Measurements from ENCODE around the gene SUPT5H.

SUPT5H gene

GRCh38 chr19:39496063-39496462 lies 50.7 kb downstream of the SUPT5H start:
- no peak for DNase-seq (ENCODE audit: low read depth in 2 of 2)

DNA sequence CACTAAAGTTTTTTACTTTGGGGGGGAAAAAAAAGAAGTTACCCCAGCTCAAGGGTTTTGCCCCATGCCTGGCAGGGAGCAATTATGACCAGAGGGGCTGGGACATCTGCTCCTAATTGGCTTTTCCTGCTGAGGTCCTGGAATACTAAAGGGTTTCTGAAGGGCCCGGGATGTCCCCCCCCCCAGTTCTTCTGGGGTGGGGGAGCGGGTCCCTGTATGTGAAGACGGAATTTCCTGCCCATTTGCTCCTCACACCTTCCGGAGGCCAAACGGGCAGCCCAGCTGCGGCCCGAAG lies 52.3 kb downstream of the SUPT5H start:
- DNase-seq (ENCODE audit: low read depth in 2 of 2) = no peak

DNA sequence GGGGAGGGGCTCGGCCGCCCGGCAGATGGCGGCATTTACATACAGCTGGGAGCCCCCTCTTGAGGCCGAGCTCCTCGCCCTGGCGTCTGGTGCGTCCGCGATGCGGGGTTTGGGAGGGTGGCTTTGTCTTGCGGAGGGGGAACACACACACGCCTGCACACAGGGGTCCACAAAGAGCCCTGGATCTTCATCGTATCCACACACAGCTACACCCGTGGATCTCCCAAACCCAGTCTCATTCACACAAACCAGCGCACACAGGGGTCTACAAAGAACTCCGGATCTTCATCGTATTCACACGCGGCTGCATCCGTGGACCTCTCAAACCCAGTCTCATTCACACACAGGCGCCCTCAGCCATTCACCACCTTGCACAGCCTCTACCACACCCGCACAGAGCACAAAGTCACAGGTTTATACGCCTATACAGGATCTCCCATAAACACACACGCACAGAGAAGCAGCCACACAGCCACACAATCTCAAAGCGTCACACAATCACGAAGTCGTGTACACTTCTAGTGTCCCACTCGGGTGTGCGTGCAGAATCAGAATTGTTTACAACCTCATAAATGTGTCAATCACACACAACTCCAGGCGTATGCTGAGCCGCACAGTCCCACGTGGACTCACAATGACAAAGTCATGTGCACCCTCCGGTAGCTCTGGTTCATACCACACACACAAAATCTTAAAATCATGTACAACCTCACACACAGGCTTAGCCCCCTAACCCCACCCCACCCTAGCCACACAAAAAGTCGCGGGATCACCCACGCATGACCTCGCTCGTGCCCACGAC lies 52.8 kb downstream of the SUPT5H start:
- no peak for DNase-seq (ENCODE audit: low read depth in 2 of 2)

DNA sequence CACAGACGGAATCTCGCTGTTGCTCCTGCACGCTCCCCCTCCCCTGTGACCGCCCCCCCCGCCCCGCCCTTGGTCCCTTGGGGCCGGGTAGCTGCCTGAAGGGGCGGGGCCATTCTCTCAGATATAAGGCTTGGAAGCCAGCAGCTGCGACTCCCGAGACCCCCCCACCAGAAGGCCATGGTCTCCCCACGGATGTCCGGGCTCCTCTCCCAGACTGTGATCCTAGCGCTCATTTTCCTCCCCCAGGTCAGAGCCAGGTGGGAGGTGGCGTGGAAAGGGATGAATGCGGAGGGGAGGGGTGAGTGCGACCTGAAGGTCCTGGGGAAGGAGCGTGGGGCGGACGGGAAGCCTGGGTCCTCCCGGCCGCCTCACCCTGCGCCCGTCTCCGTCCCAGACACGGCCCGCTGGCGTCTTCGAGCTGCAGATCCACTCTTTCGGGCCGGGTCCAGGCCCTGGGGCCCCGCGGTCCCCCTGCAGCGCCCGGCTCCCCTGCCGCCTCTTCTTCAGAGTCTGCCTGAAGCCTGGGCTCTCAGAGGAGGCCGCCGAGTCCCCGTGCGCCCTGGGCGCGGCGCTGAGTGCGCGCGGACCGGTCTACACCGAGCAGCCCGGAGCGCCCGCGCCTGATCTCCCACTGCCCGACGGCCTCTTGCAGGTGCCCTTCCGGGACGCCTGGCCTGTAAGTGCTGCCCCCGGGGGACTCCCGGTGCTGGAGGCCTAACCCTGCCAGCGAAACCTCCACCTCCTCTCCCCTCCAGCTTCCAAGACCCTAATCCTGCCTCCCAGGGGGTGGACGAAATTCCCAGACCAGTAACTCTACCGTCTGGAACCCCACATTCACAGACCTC lies 53.6 kb downstream of the SUPT5H start, which contains the start of gene DLL3:
TSS of gene DLL3 (plus strand) at position 150 of the 845 bp plus-strand sequence. CDS start at position 178, 28 bp downstream.
- no peak for DNase-seq (ENCODE audit: low read depth in 2 of 2)

- no peak for DNase-seq (ENCODE audit: low read depth in 2 of 2)
Measured at GRCh38 chr19:39499932-39500331, 54.5 kb downstream of the SUPT5H start.

GRCh38 chr19:39500543-39500942 lies 55.2 kb downstream of the SUPT5H start:
- no peak for DNase-seq (ENCODE audit: low read depth in 2 of 2)

DNA sequence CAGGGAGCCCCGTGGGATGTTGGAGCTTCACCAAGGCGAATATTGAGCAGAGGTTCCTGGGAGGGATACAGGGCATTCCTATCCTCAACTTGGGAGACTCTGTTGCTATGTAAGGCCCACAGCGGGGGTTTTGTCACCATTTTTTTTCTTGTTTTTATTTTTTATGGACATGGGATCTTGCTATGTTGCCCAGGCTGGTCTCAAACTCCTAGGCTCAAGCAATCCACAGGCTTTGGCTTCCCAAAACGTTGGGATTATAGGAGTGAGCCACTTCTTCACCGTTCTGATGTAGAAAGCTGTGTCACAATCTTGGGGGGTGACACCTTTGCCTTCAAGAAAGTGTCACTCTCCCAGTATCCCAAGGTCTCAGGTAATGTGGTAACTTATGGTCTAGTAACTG lies 56.0 kb downstream of the SUPT5H start:
- DNase-seq (ENCODE audit: low read depth in 2 of 2) = no peak

DNA sequence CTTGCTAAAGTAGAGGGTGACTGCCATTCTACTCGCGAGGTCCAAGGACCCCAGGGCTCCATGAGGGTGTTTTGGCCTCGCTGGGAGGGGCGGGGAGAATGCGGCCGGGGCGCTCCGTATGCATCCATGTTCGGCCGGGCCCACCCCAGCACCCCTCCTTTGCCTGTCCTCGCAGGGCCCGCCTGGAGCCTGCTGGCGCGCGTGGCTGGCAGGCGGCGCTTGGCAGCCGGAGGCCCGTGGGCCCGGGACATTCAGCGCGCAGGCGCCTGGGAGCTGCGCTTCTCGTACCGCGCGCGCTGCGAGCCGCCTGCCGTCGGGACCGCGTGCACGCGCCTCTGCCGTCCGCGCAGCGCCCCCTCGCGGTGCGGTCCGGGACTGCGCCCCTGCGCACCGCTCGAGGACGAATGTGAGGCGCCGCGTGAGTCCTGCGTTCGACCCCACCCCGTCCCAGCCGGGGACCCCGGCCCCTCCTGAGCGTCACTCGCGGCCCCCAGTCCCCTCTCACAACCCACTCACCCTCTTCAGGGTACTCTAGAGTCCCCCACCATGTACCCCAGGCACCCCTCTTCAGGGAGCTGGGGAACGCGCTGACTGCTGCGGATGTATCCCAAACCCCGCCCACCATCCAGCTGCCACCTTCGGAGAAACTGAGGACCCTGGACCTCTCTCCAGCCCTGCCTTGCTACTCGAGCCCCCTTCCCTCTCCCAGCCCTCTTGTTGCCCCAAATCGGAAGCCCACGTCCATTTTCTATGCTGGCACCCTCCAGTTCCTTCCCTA lies 57.4 kb downstream of the SUPT5H start:
- DNase-seq (ENCODE audit: low read depth in 2 of 2) = peak; percentile 32

GRCh38 chr19:39506598-39506943 lies 61.2 kb downstream of the SUPT5H start:
- no peak for DNase-seq (ENCODE audit: low read depth in 2 of 2)

DNA sequence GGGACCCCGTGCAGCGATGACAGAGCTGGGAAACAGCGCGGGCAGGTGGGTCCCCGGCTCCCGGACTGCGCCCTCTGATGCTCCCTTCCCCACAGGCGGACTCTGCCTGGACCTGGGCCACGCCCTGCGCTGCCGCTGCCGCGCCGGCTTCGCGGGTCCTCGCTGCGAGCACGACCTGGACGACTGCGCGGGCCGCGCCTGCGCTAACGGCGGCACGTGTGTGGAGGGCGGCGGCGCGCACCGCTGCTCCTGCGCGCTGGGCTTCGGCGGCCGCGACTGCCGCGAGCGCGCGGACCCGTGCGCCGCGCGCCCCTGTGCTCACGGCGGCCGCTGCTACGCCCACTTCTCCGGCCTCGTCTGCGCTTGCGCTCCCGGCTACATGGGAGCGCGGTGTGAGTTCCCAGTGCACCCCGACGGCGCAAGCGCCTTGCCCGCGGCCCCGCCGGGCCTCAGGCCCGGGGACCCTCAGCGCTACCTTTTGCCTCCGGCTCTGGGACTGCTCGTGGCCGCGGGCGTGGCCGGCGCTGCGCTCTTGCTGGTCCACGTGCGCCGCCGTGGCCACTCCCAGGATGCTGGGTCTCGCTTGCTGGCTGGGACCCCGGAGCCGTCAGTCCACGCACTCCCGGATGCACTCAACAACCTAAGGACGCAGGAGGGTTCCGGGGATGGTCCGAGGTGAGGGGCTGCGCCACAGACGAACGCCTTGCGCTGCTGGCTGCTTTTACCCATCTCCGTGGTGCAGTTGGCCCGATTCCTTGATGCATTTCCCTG lies 61.7 kb downstream of the SUPT5H start:
- peak; percentile 35 to 36 for DNase-seq (ENCODE audit: low read depth in 2 of 2)

DNA sequence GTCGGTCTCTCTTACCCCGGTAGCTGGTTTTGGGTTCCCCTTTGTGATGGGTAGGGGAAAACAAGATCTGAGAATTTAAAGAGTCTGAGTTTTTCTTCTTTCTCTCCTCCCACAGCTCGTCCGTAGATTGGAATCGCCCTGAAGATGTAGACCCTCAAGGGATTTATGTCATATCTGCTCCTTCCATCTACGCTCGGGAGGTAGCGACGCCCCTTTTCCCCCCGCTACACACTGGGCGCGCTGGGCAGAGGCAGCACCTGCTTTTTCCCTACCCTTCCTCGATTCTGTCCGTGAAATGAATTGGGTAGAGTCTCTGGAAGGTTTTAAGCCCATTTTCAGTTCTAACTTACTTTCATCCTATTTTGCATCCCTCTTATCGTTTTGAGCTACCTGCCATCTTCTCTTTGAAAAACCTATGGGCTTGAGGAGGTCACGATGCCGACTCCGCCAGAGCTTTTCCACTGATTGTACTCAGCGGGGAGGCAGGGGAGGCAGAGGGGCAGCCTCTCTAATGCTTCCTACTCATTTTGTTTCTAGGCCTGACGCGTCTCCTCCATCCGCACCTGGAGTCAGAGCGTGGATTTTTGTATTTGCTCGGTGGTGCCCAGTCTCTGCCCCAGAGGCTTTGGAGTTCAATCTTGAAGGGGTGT lies 62.5 kb downstream of the SUPT5H start:
- DNase-seq (ENCODE audit: low read depth in 2 of 2) = no peak

- DNase-seq (ENCODE audit: low read depth in 2 of 2) = no peak
Measured at GRCh38 chr19:39508629-39509028, 63.2 kb downstream of the SUPT5H start.

GRCh38 chr19:39509233-39509632 lies 63.9 kb downstream of the SUPT5H start:
- DNase-seq (ENCODE audit: low read depth in 2 of 2) = no peak

DNA sequence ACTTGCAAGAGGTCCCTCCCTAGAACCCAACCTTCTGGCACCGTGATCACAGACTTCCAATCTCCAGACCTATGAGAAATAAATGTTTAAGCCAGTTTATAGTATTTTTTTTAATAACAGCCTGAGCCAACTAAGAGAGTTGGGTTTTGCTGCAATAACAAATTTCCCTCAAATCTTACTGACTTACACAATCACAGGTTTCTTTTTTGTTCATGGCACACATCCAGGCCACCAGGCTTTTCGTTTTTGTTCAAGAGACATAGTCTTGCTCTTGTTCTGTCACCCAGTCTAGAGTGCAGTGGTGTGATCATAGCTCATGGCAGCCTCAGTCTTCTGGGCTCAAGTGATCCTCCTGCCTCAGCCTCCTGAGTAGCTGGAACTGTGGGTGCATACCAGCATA lies 67.6 kb downstream of the SUPT5H start:
- no peak for DNase-seq (ENCODE audit: low read depth in 2 of 2)

GRCh38 chr19:39514840-39515550 lies 69.6 kb downstream of the SUPT5H start, which contains the start of gene SELENOV:
Gene SELENOV (plus strand): TSS chr19:39515139. CDS start chr19:39515213, 74 bp downstream.
- DNase-seq (ENCODE audit: low read depth in 2 of 2) = no peak

DNA sequence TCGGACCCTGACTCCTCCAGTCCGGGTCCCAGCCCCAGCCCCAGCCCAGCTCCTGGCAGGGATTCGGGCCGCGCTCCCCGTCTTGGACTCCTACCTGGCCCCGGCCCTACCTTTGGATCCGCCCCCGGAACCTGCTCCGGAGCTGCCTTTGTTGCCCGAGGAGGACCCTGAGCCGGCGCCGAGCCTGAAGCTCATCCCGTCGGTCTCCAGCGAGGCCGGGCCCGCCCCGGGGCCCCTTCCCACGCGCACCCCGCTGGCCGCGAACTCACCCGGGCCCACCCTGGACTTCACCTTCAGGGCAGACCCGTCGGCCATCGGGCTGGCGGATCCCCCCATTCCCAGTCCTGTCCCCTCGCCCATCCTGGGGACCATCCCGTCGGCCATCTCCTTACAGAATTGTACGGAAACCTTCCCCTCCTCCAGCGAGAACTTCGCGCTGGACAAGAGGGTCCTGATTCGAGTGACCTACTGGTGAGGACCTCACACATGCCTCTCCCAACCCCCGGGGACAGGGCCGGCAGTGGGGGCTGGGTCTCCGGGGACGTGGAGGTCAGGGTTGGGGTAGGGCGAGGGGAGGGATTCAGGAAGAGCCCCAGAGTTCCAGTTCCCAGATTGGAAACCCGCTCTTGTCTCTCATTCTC lies 70.3 kb downstream of the SUPT5H start:
- DNase-seq (ENCODE audit: low read depth in 2 of 2) = no peak

- DNase-seq (ENCODE audit: low read depth in 2 of 2) = no peak
Measured at GRCh38 chr19:39516270-39516669, 70.9 kb downstream of the SUPT5H start.

DNA sequence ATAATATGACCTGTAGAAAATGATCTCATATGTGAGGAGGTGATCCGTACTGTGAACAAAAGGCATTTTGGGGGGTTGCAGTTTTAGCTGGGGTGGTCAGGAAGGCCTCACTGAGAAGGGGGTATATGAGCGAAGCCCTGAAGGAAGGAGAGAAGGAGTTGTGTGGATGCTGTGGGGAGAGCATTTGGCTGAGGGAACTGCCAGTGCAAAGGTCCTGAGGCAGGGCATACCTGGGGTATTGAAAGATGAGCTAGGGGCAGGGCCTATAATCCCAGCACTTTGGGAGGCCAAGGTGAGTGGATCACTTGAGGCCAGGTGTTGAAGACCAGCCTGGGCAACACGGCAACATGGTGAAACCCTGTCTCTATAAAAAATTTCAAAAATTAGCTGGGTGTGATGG lies 72.0 kb downstream of the SUPT5H start:
- DNase-seq (ENCODE audit: low read depth in 2 of 2) = no peak

- no peak for DNase-seq (ENCODE audit: low read depth in 2 of 2)
Measured at GRCh38 chr19:39518458-39518857, 73.1 kb downstream of the SUPT5H start.

DNA sequence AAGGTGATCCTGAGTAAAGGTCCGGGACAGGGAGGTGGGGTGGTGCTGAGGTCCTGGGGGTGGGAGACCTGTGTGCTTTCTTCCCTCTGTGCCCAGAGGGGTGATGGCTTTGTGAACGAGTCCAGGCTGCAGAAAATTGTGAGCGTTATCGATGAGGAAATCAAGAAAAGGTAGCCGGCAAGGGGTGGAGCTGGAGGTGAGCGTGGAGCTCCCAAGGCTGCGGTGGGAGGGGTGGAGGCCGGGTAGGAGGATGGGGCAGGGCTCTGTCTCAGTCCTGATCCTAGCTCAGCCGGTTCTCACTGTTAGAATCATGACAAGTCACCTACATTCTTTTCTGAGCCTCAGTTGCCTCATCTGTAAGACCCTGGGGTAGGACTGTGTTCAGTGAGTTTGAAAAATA lies 73.6 kb downstream of the SUPT5H start:
- DNase-seq (ENCODE audit: low read depth in 2 of 2) = no peak
